KMS-11 (cell line): ENCODE data around the gene IL17RD.
A peak's percentile ranks its signal among the peaks of the same experiment; 100 is the strongest.

ENCODE experiments used
- H2AFZ ChIP-seq: fragments of 200-600 bp; sonication (generic); 2 replicates; pipeline ENCODE4 v1.6.1; 2016; ENCODE audit warnings: antibody characterized with exemption, mixed run types, low read depth
- H3K27ac ChIP-seq: fragments of 200-600 bp; sonication (generic); 2 replicates; pipeline ENCODE4 v1.6.1; 2016; ENCODE audit warnings: mild to moderate bottlenecking, mixed run types
- H3K27me3 ChIP-seq: fragments of 200-600 bp; sonication (generic); 2 replicates; pipeline ENCODE4 v1.6.1; 2017; ENCODE audit warnings: mild to moderate bottlenecking, low read depth, mixed run types, moderate library complexity; ENCODE audit not compliant: insufficient read depth
- H3K36me3 ChIP-seq: fragments of 200-600 bp; sonication (generic); 2 replicates; pipeline ENCODE4 v1.6.1; 2017; ENCODE audit warnings: mild to moderate bottlenecking, mixed run types; ENCODE audit not compliant: insufficient read depth
- H3K4me1 ChIP-seq: fragments of 200-600 bp; sonication (generic); 2 replicates; pipeline ENCODE4 v1.6.1; 2016; ENCODE audit warnings: mild to moderate bottlenecking, low read depth, mixed run types; ENCODE audit not compliant: poor library complexity, severe bottlenecking
- H3K4me2 ChIP-seq: fragments of 200-600 bp; sonication (generic); 2 replicates; pipeline ENCODE4 v1.7.0; 2016; ENCODE audit warnings: mild to moderate bottlenecking, mixed run types
- H3K4me3 ChIP-seq: fragments of 200-600 bp; sonication (generic); IDR thresholded peaks from 2 replicates; pipeline ENCODE4 v1.6.1; 2017; ENCODE audit warnings: low read depth, low read length, mixed read lengths; ENCODE audit not compliant: insufficient read depth
- H3K79me2 ChIP-seq: fragments of 200-600 bp; sonication (generic); 2 replicates; pipeline ENCODE4 v1.6.1; 2016; ENCODE audit warnings: low read depth, mixed run types; ENCODE audit not compliant: insufficient read depth
- H3K9ac ChIP-seq: fragments of 200-600 bp; sonication (generic); 2 replicates; pipeline ENCODE4 v1.6.1; 2016; ENCODE audit warnings: mild to moderate bottlenecking, mixed run types
- H4K20me1 ChIP-seq: fragments of 200-600 bp; sonication (generic); 2 replicates; pipeline ENCODE4 v1.6.1; 2016; ENCODE audit warnings: mild to moderate bottlenecking, mixed run types; ENCODE audit not compliant: insufficient read depth
- TF ChIP-seq, protein P1 (sequence below): fragments of 200-600 bp; sonication (generic); conservative IDR thresholded peaks from 2 replicates; pipeline ENCODE4 v1.6.1; 2017; ENCODE audit warnings: low read depth, mild to moderate bottlenecking, antibody characterized with exemption, low read length, moderate library complexity, mixed read lengths

IL17RD gene

DNA sequence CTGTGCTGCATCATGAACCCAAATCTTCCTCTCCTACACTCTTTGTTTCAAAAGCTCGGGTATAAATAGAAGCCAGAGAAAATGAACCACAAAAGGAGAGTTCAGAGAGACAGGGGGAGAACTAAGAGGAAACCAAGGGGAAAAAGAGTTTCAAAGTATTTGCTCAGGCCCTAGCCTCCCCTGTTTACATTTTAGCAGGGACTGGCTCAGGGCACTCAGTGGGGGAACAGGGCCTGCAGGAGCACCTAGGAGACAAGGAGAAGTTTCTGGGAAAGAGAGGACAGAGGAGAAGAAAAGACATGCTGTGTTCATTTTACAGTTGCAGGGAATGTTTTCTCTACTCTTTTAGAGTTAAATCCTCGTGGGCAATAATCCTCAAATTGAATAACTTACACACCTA, 8.5 kb upstream of the IL17RD start:
- no peak overlapping the region for H3K4me3 ChIP-seq
- TF ChIP-seq, protein P1, sequence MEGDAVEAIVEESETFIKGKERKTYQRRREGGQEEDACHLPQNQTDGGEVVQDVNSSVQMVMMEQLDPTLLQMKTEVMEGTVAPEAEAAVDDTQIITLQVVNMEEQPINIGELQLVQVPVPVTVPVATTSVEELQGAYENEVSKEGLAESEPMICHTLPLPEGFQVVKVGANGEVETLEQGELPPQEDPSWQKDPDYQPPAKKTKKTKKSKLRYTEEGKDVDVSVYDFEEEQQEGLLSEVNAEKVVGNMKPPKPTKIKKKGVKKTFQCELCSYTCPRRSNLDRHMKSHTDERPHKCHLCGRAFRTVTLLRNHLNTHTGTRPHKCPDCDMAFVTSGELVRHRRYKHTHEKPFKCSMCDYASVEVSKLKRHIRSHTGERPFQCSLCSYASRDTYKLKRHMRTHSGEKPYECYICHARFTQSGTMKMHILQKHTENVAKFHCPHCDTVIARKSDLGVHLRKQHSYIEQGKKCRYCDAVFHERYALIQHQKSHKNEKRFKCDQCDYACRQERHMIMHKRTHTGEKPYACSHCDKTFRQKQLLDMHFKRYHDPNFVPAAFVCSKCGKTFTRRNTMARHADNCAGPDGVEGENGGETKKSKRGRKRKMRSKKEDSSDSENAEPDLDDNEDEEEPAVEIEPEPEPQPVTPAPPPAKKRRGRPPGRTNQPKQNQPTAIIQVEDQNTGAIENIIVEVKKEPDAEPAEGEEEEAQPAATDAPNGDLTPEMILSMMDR = no peak
- H3K27me3 ChIP-seq = no peaks in the 10 kb centered on the region
- H3K36me3 ChIP-seq = no peaks in the 10 kb centered on the region
- no peak overlapping the region for H3K9ac ChIP-seq
- no peak overlapping the region for H3K27ac ChIP-seq
- H2AFZ ChIP-seq = no peak overlapping the region
- H3K4me2 ChIP-seq = no peak overlapping the region
- H4K20me1 ChIP-seq = no peaks in the 10 kb centered on the region
- H3K4me1 ChIP-seq = no peaks in the 10 kb centered on the region
- no peaks in the 10 kb centered on the region for H3K79me2 ChIP-seq

DNA sequence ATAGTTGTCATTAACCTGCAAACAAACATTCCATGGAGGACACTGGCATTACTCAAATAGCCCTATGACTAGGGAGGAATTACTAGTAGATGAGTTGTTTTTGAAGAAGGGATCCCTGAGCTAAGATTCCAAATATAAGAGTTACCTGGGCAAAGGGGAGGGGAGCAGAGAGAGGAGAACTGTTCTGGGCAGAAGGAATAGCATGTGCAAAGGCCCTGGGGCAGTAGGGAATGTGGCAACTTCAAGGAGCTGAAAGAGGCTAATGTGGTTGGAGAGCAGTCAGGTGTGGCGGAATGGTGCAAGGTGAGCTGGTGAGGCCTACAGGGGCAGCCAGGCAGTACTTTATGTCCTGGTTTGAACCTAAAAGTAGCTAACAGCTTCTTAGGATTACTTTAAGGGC, 5.8 kb upstream of the IL17RD start:
- no peaks in the 10 kb centered on the region for H4K20me1 ChIP-seq
- H3K79me2 ChIP-seq = no peaks in the 10 kb centered on the region
- H3K4me1 ChIP-seq = no peaks in the 10 kb centered on the region
- H2AFZ ChIP-seq = no peak overlapping the region
- no peak overlapping the region for H3K9ac ChIP-seq
- no peak overlapping the region for H3K4me3 ChIP-seq
- H3K27me3 ChIP-seq = no peaks in the 10 kb centered on the region
- no peak overlapping the region for H3K27ac ChIP-seq
- TF ChIP-seq, protein P1 = no peak
- H3K36me3 ChIP-seq = no peaks in the 10 kb centered on the region
- no peak overlapping the region for H3K4me2 ChIP-seq

DNA sequence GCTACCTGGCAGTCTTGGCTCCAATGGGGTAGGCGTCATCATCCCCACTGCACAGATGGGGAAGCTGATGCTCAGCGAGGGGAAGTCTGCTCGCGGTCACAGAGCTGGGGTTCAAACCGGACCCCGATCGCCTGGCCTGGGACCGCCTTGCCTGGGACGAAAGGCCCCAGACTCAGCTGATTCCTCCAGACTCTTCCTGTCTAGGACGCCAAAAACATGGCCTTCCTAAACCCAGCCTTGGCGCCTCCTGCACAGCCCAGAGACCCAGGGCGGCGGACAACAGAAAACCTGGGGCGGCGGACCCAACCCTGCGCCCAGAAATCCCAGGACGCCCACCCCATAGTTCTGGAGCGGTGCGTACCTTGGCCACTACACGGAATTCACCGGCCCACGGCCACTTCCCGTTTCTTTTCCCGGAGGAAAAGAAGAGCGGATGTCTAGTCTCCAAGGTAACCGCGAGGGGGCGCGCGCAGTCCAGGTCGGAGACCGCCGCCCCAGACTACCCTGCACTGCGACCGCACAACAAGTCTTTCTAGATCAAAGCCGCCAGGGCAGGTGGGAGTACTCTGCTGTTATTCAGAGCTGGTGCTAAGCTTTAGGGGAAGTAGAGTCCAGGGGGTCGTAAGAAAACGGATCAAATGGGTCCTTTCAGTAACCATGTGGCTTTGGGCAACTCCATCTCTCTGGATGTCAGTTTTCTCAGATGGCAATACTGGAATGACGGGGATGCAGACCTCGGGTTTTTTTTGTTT, 4.9 kb upstream of the IL17RD start:
- no peaks in the 10 kb centered on the region for H3K79me2 ChIP-seq
- no peak overlapping the region for H3K4me3 ChIP-seq
- no peak overlapping the region for H3K4me2 ChIP-seq
- H3K27ac ChIP-seq = no peak overlapping the region
- H3K27me3 ChIP-seq = no peaks in the 10 kb centered on the region
- H3K4me1 ChIP-seq = no peaks in the 10 kb centered on the region
- no peaks in the 10 kb centered on the region for H4K20me1 ChIP-seq
- H2AFZ ChIP-seq = peak overlapping the region; percentile 59; the same call in 1 of the 2 replicates
- H3K36me3 ChIP-seq = no peaks in the 10 kb centered on the region
- no peak overlapping the region for H3K9ac ChIP-seq
- TF ChIP-seq, protein P1 = peak; percentile 59

DNA sequence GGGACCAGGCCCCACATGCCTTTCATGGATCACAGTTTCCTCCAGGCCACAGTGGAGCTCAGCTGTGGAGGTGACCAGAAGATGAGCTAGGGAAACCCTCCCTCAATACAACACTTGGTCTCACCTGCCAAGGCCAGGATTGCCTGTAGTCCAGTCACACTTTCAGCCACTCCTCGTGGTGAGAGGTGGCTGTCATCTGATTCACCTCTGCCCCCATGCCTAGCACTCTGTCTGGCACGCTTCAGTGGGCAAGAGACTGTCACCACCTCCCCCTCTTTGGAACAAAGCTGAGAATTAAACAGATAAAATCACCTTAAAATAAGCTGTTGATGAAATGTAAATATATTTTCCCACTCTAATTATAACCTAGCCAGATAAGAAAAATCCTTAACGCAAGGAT, 4.0 kb upstream of the IL17RD start:
- Histone ChIP-seq H3K4me3 (no peak overlapping the region), H3K79me2 (no peaks in the 10 kb centered on the region), H3K9ac (no peak overlapping the region), H2AFZ (no peak overlapping the region), H3K4me1 (no peaks in the 10 kb centered on the region), H3K4me2 (no peak overlapping the region), H3K36me3 (no peaks in the 10 kb centered on the region), H3K27ac (no peak overlapping the region), H3K27me3 (no peaks in the 10 kb centered on the region), H4K20me1 (no peaks in the 10 kb centered on the region)
- TF ChIP-seq, protein P1 = no peak
